Activated CD4-positive, CD25-positive, alpha-beta regulatory T cell (primary cell): ENCODE results near the gene USP37.

ENCODE experiments used
- DNase-seq, 4 experiments: peaks; one replicate each; lab custom pipeline; 2025; lab: John Stamatoyannopoulos, UW

Gene USP37

GRCh38 chr2:218431878-218432277 lies 136.3 kb downstream of the USP37 start:
- no peak for DNase-seq

GRCh38 chr2:218430721-218431120 lies 137.4 kb downstream of the USP37 start:
- no peak for DNase-seq

GRCh38 chr2:218429911-218430692 lies 138.0 kb downstream of the USP37 start:
- no peak for DNase-seq

GRCh38 chr2:218428846-218429558 lies 139.1 kb downstream of the USP37 start:
- no peak for DNase-seq

- DNase-seq = no peak
Observed at GRCh38 chr2:218427741-218428140, 140.4 kb downstream of the USP37 start.

- DNase-seq = no peak
Observed at GRCh38 chr2:218425531-218425930, 142.6 kb downstream of the USP37 start.

GRCh38 chr2:218423584-218423983 lies 144.6 kb downstream of the USP37 start:
- no peak for DNase-seq

GRCh38 chr2:218422403-218423086 lies 145.6 kb downstream of the USP37 start:
- no peak for DNase-seq

- no peak for DNase-seq
Observed at GRCh38 chr2:218421027-218421426, 147.1 kb downstream of the USP37 start.

- DNase-seq = no peak
Observed at GRCh38 chr2:218419630-218420216, 148.4 kb downstream of the USP37 start.

- DNase-seq = no peak
Observed at GRCh38 chr2:218418717-218419458, 149.3 kb downstream of the USP37 start, which contains the start of gene VIL1. Gene VIL1 (plus strand): TSS chr2:218419123. CDS start chr2:218423779, 4,656 bp downstream.

- no peak for DNase-seq
Observed at GRCh38 chr2:218418321-218418716, 149.8 kb downstream of the USP37 start.

GRCh38 chr2:218407717-218408116 lies 160.4 kb downstream of the USP37 start:
- DNase-seq = no peak

GRCh38 chr2:218406949-218407618 lies 161.1 kb downstream of the USP37 start:
- peak in 1 of 4 experiments; percentile 17 for DNase-seq

GRCh38 chr2:218406209-218406948 lies 161.8 kb downstream of the USP37 start:
- DNase-seq = peak; percentile 82 to 91 (median 86)

- no peak for DNase-seq
Observed at GRCh38 chr2:218405746-218406208, 162.4 kb downstream of the USP37 start.

- DNase-seq = no peak
Observed at GRCh38 chr2:218405086-218405745, 162.9 kb downstream of the USP37 start.

- DNase-seq = no peak
Observed at GRCh38 chr2:218404351-218405085, 163.6 kb downstream of the USP37 start.

GRCh38 chr2:218403810-218404209 lies 164.3 kb downstream of the USP37 start:
- DNase-seq = no peak
